ENCODE measurements around the gene KRTAP10-6.

- TF ChIP-seq GATA2 (IDR thresholded peaks at IDR 0.05; ENCODE audit: low read depth, low read length) (no peak), GATA3 (IDR thresholded peaks at IDR 0.05; ENCODE audit: low read depth, low read length) (no peak)
These were observed 2.6 kb downstream of the KRTAP10-6 start for GRCh38 chr21:44589586-44590305.

All from SH-SY5Y (cell line).